HEK293 (cell line): ENCODE results near the gene TUBGCP6.

ENCODE experiments used
- CTCF ChIA-PET: fragments of 350-600 bp; formaldehyde crosslinking; extraction: SDS; loops from one replicate; lab custom pipeline; 2021; ENCODE audit warnings: antibody characterized with exemption; lab: Yijun Ruan, JAX
- POLR2A ChIA-PET: fragments of 300-600 bp; formaldehyde crosslinking; extraction: SDS; loops from one replicate; lab custom pipeline; 2020; ENCODE audit warnings: antibody characterized with exemption, inconsistent platforms; lab: Yijun Ruan, JAX
- H3K27ac ChIP-seq: fragments of 200-500 bp; sonication (Bioruptor generic); 2 replicates; pipeline ENCODE4 v1.5.1; 2014; ENCODE audit warnings: low read depth, low read length, control low read depth, inconsistent platforms; ENCODE audit errors: extremely low read depth
- H3K36me3 ChIP-seq, 2 experiments: fragments of 200-500 bp in 1 of 2; sonication (Bioruptor generic) in 1 of 2; 1 replicate in 1 of 2; 2 replicates in 1 of 2; pipeline ENCODE4 v1.5.1; 2014 to 2017; ENCODE audit warnings: inconsistent platforms in 2 of 2, low read length in 2 of 2; ENCODE audit not compliant: control insufficient read depth in 2 of 2, insufficient read depth in 1 of 2
- H3K4me1 ChIP-seq: fragments of 200-500 bp; sonication (Bioruptor generic); 2 replicates; pipeline ENCODE4 v1.5.1; 2014; ENCODE audit warnings: mild to moderate bottlenecking, low read length, inconsistent platforms; ENCODE audit not compliant: control insufficient read depth, insufficient read depth
- H3K4me3 ChIP-seq: 2 replicates; pipeline ENCODE4 v1.5.1; 2011; ENCODE audit warnings: low read depth, mild to moderate bottlenecking, control low read depth, low read length, moderate library complexity
- H3K9me3 ChIP-seq: fragments of 200-500 bp; sonication (Bioruptor generic); 2 replicates; pipeline ENCODE4 v1.5.1; 2014; ENCODE audit warnings: low read depth, low read length, inconsistent platforms; ENCODE audit not compliant: control insufficient read depth, insufficient read depth
- BCL6B ChIP-seq: fragments of 450-650 bp; formaldehyde crosslinking; IDR thresholded peaks from 2 replicates; pipeline ENCODE4 v1.5.1; 2017; ENCODE audit warnings: missing biosample characterization, missing genetic modification characterization
- KLF7 ChIP-seq: fragments of 450-650 bp; formaldehyde crosslinking; IDR thresholded peaks from 2 replicates; pipeline ENCODE4 v1.5.1; 2016; ENCODE audit warnings: missing biosample characterization, missing genetic modification characterization, borderline replicate concordance
- PATZ1 ChIP-seq: fragments of 450-650 bp; formaldehyde crosslinking; IDR thresholded peaks from 2 replicates; pipeline ENCODE4 v1.5.1; 2016; ENCODE audit warnings: missing biosample characterization, missing genetic modification characterization
- PRDM4 ChIP-seq: fragments of 450-650 bp; formaldehyde crosslinking; IDR thresholded peaks from 2 replicates; pipeline ENCODE4 v1.5.1; 2017; ENCODE audit warnings: missing biosample characterization, missing genetic modification characterization
- TSHZ1 ChIP-seq: fragments of 450-650 bp; formaldehyde crosslinking; IDR thresholded peaks from 2 replicates; pipeline ENCODE4 v1.5.1; 2016; ENCODE audit warnings: missing biosample characterization, missing genetic modification characterization, borderline replicate concordance
- ZBTB7A ChIP-seq: fragments of 450-650 bp; formaldehyde crosslinking; IDR thresholded peaks from 2 replicates; pipeline ENCODE4 v1.5.1; 2016; ENCODE audit warnings: low read depth, missing biosample characterization, missing genetic modification characterization
- ZFHX2 ChIP-seq: fragments of 450-650 bp; formaldehyde crosslinking; conservative IDR thresholded peaks from 2 replicates; pipeline ENCODE4 v1.5.1; 2016; ENCODE audit warnings: missing biosample characterization, missing genetic modification characterization
- ZNF140 ChIP-seq: fragments of 450-650 bp; formaldehyde crosslinking; IDR thresholded peaks from 2 replicates; pipeline ENCODE4 v1.5.1; 2016; ENCODE audit warnings: missing biosample characterization, missing genetic modification characterization
- ZNF274 ChIP-seq, 2 experiments: fragments of 200-500 bp in 1 of 2; fragments of 450-650 bp in 1 of 2; sonication (Bioruptor generic) in 1 of 2; formaldehyde crosslinking in 1 of 2; IDR thresholded peaks; 2 replicates each; pipeline versions ENCODE4 v1.5.1 to v1.6.1; 2014 to 2016; ENCODE audit warnings: borderline replicate concordance in 1 of 2, inconsistent platforms in 1 of 2, low read length in 1 of 2, missing biosample characterization in 1 of 2, missing genetic modification characterization in 1 of 2
- ZNF335 ChIP-seq: fragments of 450-650 bp; formaldehyde crosslinking; conservative IDR thresholded peaks from 2 replicates; pipeline ENCODE4 v1.5.1; 2016; ENCODE audit warnings: missing biosample characterization, missing genetic modification characterization
- ZNF692 ChIP-seq: fragments of 450-650 bp; formaldehyde crosslinking; IDR thresholded peaks from 2 replicates; pipeline ENCODE4 v1.5.1; 2016; ENCODE audit warnings: missing biosample characterization, missing genetic modification characterization
- ZNF704 ChIP-seq: fragments of 450-650 bp; formaldehyde crosslinking; IDR thresholded peaks from 2 replicates; pipeline ENCODE4 v1.5.1; 2016; ENCODE audit warnings: missing biosample characterization, missing genetic modification characterization
- ZNF792 ChIP-seq: fragments of 450-650 bp; formaldehyde crosslinking; IDR thresholded peaks from 2 replicates; pipeline ENCODE4 v1.5.1; 2016; ENCODE audit warnings: missing biosample characterization, missing genetic modification characterization
- ZSCAN16 ChIP-seq: fragments of 450-650 bp; formaldehyde crosslinking; IDR thresholded peaks from 2 replicates; pipeline ENCODE4 v1.5.1; 2016; ENCODE audit warnings: missing biosample characterization, missing genetic modification characterization
- ZSCAN4 ChIP-seq: fragments of 450-650 bp; formaldehyde crosslinking; IDR thresholded peaks from 2 replicates; pipeline ENCODE4 v1.5.1; 2017; ENCODE audit warnings: missing biosample characterization, missing genetic modification characterization

TUBGCP6 gene

GRCh38 chr22:50199829-50200460 is 44.9 kb downstream of the TUBGCP6 start (continued):
- 0 out of 2 replicates have a peak, but pooled peaks have one; percentile 55 for TF ChIP-seq PATZ1
- no peak for TF ChIP-seq ZSCAN16
- TF ChIP-seq TSHZ1 (tag by site-specific recombination), result no peak
- no peak for TF ChIP-seq KLF7 (tag by site-specific recombination)
- peak; percentile 80 for TF ChIP-seq ZNF335 (tag by site-specific recombination)
- no peak for TF ChIP-seq ZNF274 (IDR thresholded peaks at IDR 0.05; ENCODE audit: low read length)
- no peak for TF ChIP-seq ZNF274 (tag by site-specific recombination; IDR thresholded peaks at IDR 0.05; ENCODE audit: borderline replicate concordance)
- TF ChIP-seq ZNF792 (tag by site-specific recombination), result no peak

GRCh38 chr22:50199251-50199721 is 45.5 kb downstream of the TUBGCP6 start:
- TF ChIP-seq BCL6B (no peak), ZNF140 (tag by site-specific recombination) (no peak), ZSCAN16 (no peak), ZNF692 (no peak), PRDM4 (tag by site-specific recombination) (no peak), ZSCAN4 (no peak), ZFHX2 (no peak), ZBTB7A (tag by site-specific recombination) (no peak), ZNF704 (tag by site-specific recombination) (no peak)
- ChIA-PET POLR2A (interaction anchor here (1.0 to 1.2 kb wide), 2 partner anchors 9 to 27 kb away, joined by 5 to 8 read pairs; no protein-coding TSS in a partner anchor), CTCF (interaction anchor here (2.3 kb wide), 1 partner anchor 9 kb away, joined by 5 read pairs; no protein-coding TSS in a partner anchor)
- Histone ChIP-seq H3K4me1 (peaks cover 5% of the 10 kb centered on the region; the same call in 1 of the 2 replicates), H3K4me3 (no peak overlapping the region), H3K27ac (peak overlapping the region; percentile 82), H3K36me3 (peaks cover 21 to 67% of the 10 kb centered on the region in 2 experiments), H3K9me3 (no peaks in the 10 kb centered on the region)
